HEK293 (cell line): ENCODE measurements around the gene MDN1.

Experiments used
- CTCF ChIA-PET: fragments of 350-600 bp; formaldehyde crosslinking; extraction: SDS; loops from one replicate; lab custom pipeline; 2021; ENCODE audit warnings: antibody characterized with exemption; lab: Yijun Ruan, JAX
- POLR2A ChIA-PET: fragments of 300-600 bp; formaldehyde crosslinking; extraction: SDS; loops from one replicate; lab custom pipeline; 2020; ENCODE audit warnings: antibody characterized with exemption, inconsistent platforms; lab: Yijun Ruan, JAX
- H3K27ac ChIP-seq: fragments of 200-500 bp; sonication (Bioruptor generic); 2 replicates; pipeline ENCODE4 v1.5.1; 2014; ENCODE audit warnings: low read depth, low read length, control low read depth, inconsistent platforms; ENCODE audit errors: extremely low read depth
- H3K36me3 ChIP-seq, 2 experiments: fragments of 200-500 bp in 1 of 2; sonication (Bioruptor generic) in 1 of 2; 1 replicate in 1 of 2; 2 replicates in 1 of 2; pipeline ENCODE4 v1.5.1; 2014 to 2017; ENCODE audit warnings: inconsistent platforms in 2 of 2, low read length in 2 of 2; ENCODE audit not compliant: control insufficient read depth in 2 of 2, insufficient read depth in 1 of 2
- H3K4me1 ChIP-seq: fragments of 200-500 bp; sonication (Bioruptor generic); 2 replicates; pipeline ENCODE4 v1.5.1; 2014; ENCODE audit warnings: mild to moderate bottlenecking, low read length, inconsistent platforms; ENCODE audit not compliant: control insufficient read depth, insufficient read depth
- H3K4me3 ChIP-seq: 2 replicates; pipeline ENCODE4 v1.5.1; 2011; ENCODE audit warnings: low read depth, mild to moderate bottlenecking, control low read depth, low read length, moderate library complexity
- H3K9me3 ChIP-seq: fragments of 200-500 bp; sonication (Bioruptor generic); 2 replicates; pipeline ENCODE4 v1.5.1; 2014; ENCODE audit warnings: low read depth, low read length, inconsistent platforms; ENCODE audit not compliant: control insufficient read depth, insufficient read depth
- BCL6B ChIP-seq: fragments of 450-650 bp; formaldehyde crosslinking; IDR thresholded peaks from 2 replicates; pipeline ENCODE4 v1.5.1; 2017; ENCODE audit warnings: missing biosample characterization, missing genetic modification characterization
- FEZF1 ChIP-seq: fragments of 450-650 bp; formaldehyde crosslinking; IDR thresholded peaks from 2 replicates; pipeline ENCODE4 v1.5.1; 2016; ENCODE audit warnings: missing biosample characterization, missing genetic modification characterization
- GLI4 ChIP-seq: fragments of 450-650 bp; formaldehyde crosslinking; IDR thresholded peaks from 2 replicates; pipeline ENCODE4 v1.5.1; 2016; ENCODE audit warnings: missing biosample characterization, missing genetic modification characterization
- KLF16 ChIP-seq: fragments of 450-650 bp; formaldehyde crosslinking; IDR thresholded peaks from 2 replicates; pipeline ENCODE4 v1.5.1; 2017; ENCODE audit warnings: missing biosample characterization, missing genetic modification characterization
- PRDM1 ChIP-seq: fragments of 450-650 bp; formaldehyde crosslinking; IDR thresholded peaks from 2 replicates; pipeline ENCODE4; 2016; ENCODE audit warnings: missing biosample characterization, missing genetic modification characterization
- ZBTB1 ChIP-seq: fragments of 450-650 bp; formaldehyde crosslinking; IDR thresholded peaks from 2 replicates; pipeline ENCODE4 v1.5.1; 2016; ENCODE audit warnings: missing biosample characterization, missing genetic modification characterization
- ZBTB6 ChIP-seq: fragments of 450-650 bp; formaldehyde crosslinking; IDR thresholded peaks from 2 replicates; pipeline ENCODE4 v1.5.1; 2017; ENCODE audit warnings: missing biosample characterization, missing genetic modification characterization
- ZBTB8A ChIP-seq: fragments of 450-650 bp; formaldehyde crosslinking; IDR thresholded peaks from 2 replicates; pipeline ENCODE4 v1.5.1; 2016; ENCODE audit warnings: missing biosample characterization, missing genetic modification characterization
- ZFP37 ChIP-seq: fragments of 450-650 bp; formaldehyde crosslinking; IDR thresholded peaks from 2 replicates; pipeline ENCODE4 v1.5.1; 2016; ENCODE audit warnings: missing biosample characterization, missing genetic modification characterization
- ZFP69B ChIP-seq: fragments of 450-650 bp; formaldehyde crosslinking; IDR thresholded peaks from 2 replicates; pipeline ENCODE4 v1.5.1; 2016; ENCODE audit warnings: missing biosample characterization, missing genetic modification characterization
- ZIC2 ChIP-seq: fragments of 450-650 bp; formaldehyde crosslinking; IDR thresholded peaks from 2 replicates; pipeline ENCODE4 v1.5.1; 2016; ENCODE audit warnings: missing biosample characterization, missing genetic modification characterization
- ZNF138 ChIP-seq: fragments of 450-650 bp; formaldehyde crosslinking; IDR thresholded peaks from 2 replicates; pipeline ENCODE4 v1.5.1; 2016; ENCODE audit warnings: missing biosample characterization, missing genetic modification characterization, borderline replicate concordance
- ZNF2 ChIP-seq: fragments of 450-650 bp; formaldehyde crosslinking; IDR thresholded peaks from 2 replicates; pipeline ENCODE4 v1.5.1; 2016; ENCODE audit warnings: missing biosample characterization, missing genetic modification characterization
- ZNF280C ChIP-seq: fragments of 450-650 bp; formaldehyde crosslinking; IDR thresholded peaks from 2 replicates; pipeline ENCODE4 v1.5.1; 2016; ENCODE audit warnings: missing biosample characterization, missing genetic modification characterization
- ZNF426 ChIP-seq: fragments of 450-650 bp; formaldehyde crosslinking; IDR thresholded peaks from 2 replicates; pipeline ENCODE4 v1.5.1; 2017; ENCODE audit warnings: missing biosample characterization, missing genetic modification characterization, mild to moderate bottlenecking, inconsistent platforms, moderate library complexity
- ZNF48 ChIP-seq: fragments of 450-650 bp; formaldehyde crosslinking; IDR thresholded peaks from 2 replicates; pipeline ENCODE4 v1.5.1; 2016; ENCODE audit warnings: missing biosample characterization, missing genetic modification characterization
- ZNF513 ChIP-seq: fragments of 450-650 bp; IDR thresholded peaks from 2 replicates; pipeline ENCODE4 v1.5.1; 2018; ENCODE audit warnings: missing biosample characterization, missing genetic modification characterization
- ZNF600 ChIP-seq: fragments of 450-650 bp; formaldehyde crosslinking; IDR thresholded peaks from 2 replicates; pipeline ENCODE4 v1.5.1; 2016; ENCODE audit warnings: missing biosample characterization, missing genetic modification characterization
- ZNF623 ChIP-seq: fragments of 450-650 bp; formaldehyde crosslinking; IDR thresholded peaks from 2 replicates; pipeline ENCODE4 v1.5.1; 2016; ENCODE audit warnings: missing biosample characterization, missing genetic modification characterization
- ZNF654 ChIP-seq: fragments of 450-650 bp; formaldehyde crosslinking; IDR thresholded peaks from 2 replicates; pipeline ENCODE4 v1.5.1; 2016; ENCODE audit warnings: low read depth, missing biosample characterization, missing genetic modification characterization
- ZNF707 ChIP-seq: fragments of 450-650 bp; formaldehyde crosslinking; IDR thresholded peaks from 2 replicates; pipeline ENCODE4 v1.5.1; 2016; ENCODE audit warnings: missing biosample characterization, missing genetic modification characterization
- TF ChIP-seq, protein P1 (sequence below): fragments of 450-650 bp; formaldehyde crosslinking; IDR thresholded peaks from 2 replicates; pipeline ENCODE4 v1.5.1; 2016; ENCODE audit warnings: missing biosample characterization, missing genetic modification characterization
- TF ChIP-seq, protein P2 (sequence below): fragments of 450-650 bp; formaldehyde crosslinking; IDR thresholded peaks from 2 replicates; pipeline ENCODE4 v1.5.1; 2016; ENCODE audit warnings: missing biosample characterization, missing genetic modification characterization

The MDN1 gene

GRCh38 chr6:89707766-89708165 is 111.8 kb downstream of the MDN1 start:
- Histone ChIP-seq H3K4me3 (no peak overlapping the region), H3K36me3 (peaks cover 39 to 84% of the 10 kb centered on the region in 2 experiments), H3K27ac (no peak overlapping the region), H3K4me1 (no peaks in the 10 kb centered on the region), H3K9me3 (no peaks in the 10 kb centered on the region)
- POLR2A ChIA-PET: no interaction called here
- CTCF ChIA-PET: interaction anchor here (0.6 to 0.7 kb wide), 3 partner anchors 85 to 766 kb away, joined by 3 to 4 read pairs (median 3); no protein-coding TSS in a partner anchor
- TF ChIP-seq PRDM1 (tag by site-specific recombination) (0 out of 2 replicates have a peak, but pooled peaks have one; percentile 1), ZNF707 (tag by site-specific recombination) (no peak)

- H3K27ac ChIP-seq: no peak overlapping the region
- no peaks in the 10 kb centered on the region for H3K9me3 ChIP-seq
- H3K4me1 ChIP-seq: no peaks in the 10 kb centered on the region
- TF ChIP-seq ZIC2 (tag by site-specific recombination) (no peak), ZNF2 (no peak), BCL6B (tag by site-specific recombination) (no peak)
- H3K36me3 ChIP-seq: peaks cover 45 to 79% of the 10 kb centered on the region in 2 experiments
- no peak overlapping the region for H3K4me3 ChIP-seq
- ChIA-PET POLR2A (no interaction called here), CTCF (interaction anchor here (0.6 kb wide), 1 partner anchor 43 kb away, joined by 4 read pairs; no protein-coding TSS in a partner anchor)
Observed at GRCh38 chr6:89706121-89706520, 113.5 kb downstream of the MDN1 start.

DNA sequence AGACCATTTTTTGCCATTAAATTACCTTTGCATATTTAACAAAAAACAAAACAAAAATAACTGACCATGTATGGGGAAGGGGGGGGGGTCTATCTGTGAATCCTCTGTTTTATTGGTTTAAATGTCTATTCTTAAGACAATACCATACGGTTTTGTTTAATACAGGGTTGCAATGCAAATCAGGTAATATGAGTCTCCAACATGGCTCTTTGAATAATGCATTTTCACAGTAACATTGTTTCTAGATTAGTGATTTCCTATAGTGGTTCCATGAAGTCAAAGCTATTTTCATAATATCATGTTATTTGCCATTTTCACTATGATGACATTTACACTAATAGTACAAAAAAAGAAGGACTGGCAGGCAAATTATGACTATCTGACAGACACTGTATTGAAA is 116.3 kb downstream of the MDN1 start:
- Histone ChIP-seq H3K4me3 (no peak overlapping the region), H3K36me3 (peaks cover 49 to 80% of the 10 kb centered on the region in 2 experiments), H3K27ac (no peak overlapping the region), H3K4me1 (no peaks in the 10 kb centered on the region), H3K9me3 (no peaks in the 10 kb centered on the region)
- TF ChIP-seq, protein P1, sequence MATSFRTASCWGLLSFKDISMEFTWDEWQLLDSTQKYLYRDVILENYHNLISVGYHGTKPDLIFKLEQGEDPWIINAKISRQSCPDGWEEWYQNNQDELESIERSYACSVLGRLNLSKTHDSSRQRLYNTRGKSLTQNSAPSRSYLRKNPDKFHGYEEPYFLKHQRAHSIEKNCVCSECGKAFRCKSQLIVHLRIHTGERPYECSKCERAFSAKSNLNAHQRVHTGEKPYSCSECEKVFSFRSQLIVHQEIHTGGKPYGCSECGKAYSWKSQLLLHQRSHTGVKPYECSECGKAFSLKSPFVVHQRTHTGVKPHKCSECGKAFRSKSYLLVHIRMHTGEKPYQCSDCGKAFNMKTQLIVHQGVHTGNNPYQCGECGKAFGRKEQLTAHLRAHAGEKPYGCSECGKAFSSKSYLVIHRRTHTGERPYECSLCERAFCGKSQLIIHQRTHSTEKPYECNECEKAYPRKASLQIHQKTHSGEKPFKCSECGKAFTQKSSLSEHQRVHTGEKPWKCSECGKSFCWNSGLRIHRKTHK (tag by site-specific recombination): no peak
- no peak for TF ChIP-seq ZNF513 (tag by site-specific recombination)
- no peak for TF ChIP-seq FEZF1
- TF ChIP-seq ZNF48 (tag by site-specific recombination): no peak
- no peak for TF ChIP-seq ZFP69B (tag by site-specific recombination)
- TF ChIP-seq ZNF600: no peak
- TF ChIP-seq ZBTB6: no peak
- no peak for TF ChIP-seq ZNF623
- no peak for TF ChIP-seq ZBTB8A (tag by site-specific recombination)
- no peak for TF ChIP-seq ZNF138 (tag by site-specific recombination)
- TF ChIP-seq, protein P2, sequence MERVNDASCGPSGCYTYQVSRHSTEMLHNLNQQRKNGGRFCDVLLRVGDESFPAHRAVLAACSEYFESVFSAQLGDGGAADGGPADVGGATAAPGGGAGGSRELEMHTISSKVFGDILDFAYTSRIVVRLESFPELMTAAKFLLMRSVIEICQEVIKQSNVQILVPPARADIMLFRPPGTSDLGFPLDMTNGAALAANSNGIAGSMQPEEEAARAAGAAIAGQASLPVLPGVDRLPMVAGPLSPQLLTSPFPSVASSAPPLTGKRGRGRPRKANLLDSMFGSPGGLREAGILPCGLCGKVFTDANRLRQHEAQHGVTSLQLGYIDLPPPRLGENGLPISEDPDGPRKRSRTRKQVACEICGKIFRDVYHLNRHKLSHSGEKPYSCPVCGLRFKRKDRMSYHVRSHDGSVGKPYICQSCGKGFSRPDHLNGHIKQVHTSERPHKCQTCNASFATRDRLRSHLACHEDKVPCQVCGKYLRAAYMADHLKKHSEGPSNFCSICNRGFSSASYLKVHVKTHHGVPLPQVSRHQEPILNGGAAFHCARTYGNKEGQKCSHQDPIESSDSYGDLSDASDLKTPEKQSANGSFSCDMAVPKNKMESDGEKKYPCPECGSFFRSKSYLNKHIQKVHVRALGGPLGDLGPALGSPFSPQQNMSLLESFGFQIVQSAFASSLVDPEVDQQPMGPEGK (tag by site-specific recombination): no peak
- no peak for TF ChIP-seq ZNF280C (tag by site-specific recombination)
- TF ChIP-seq ZNF426 (tag by site-specific recombination): no peak
- TF ChIP-seq KLF16 (tag by site-specific recombination): no peak
- no peak for TF ChIP-seq GLI4 (tag by site-specific recombination)
- no peak for TF ChIP-seq ZBTB1 (tag by site-specific recombination)
- no peak for TF ChIP-seq ZNF654
- TF ChIP-seq ZFP37: no peak
- CTCF ChIA-PET: no interaction called here
- POLR2A ChIA-PET: no interaction called here
